MM.1S (cell line): ENCODE measurements around the gene IL7R.

Source experiments
- EZH2 ChIP-seq: fragments of 300-600 bp; sonication (generic); optimal IDR thresholded peaks from 2 replicates; pipeline ENCODE3; 2017; ENCODE audit warnings: low read depth, mild to moderate bottlenecking, antibody characterized with exemption, low read length, mixed read lengths
- TF ChIP-seq, protein P1 (sequence below): fragments of 300-600 bp; sonication (generic); IDR thresholded peaks from 2 replicates; pipeline ENCODE4 v1.5.1; 2016; ENCODE audit warnings: antibody characterized with exemption, low read length, mixed read lengths

DNA sequence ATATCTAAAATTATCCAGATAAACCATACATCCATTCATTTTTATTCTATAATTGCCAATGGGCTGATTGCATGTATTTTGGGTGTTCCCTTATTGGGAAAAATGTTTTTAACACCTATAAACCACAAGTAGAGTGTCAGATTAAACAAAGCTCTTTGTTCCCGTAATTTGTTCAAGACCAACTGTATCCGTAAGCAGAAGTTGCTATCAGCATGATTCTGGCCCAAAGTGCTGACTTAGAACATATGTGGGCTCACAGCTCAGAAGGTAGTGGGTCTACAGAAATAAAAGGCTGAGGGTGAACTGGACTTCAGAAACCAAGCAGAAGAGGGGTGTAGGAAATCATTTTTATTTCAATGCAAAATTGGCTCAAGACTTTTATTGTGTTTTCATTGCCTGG lies 23.5 kb upstream of the IL7R start:
- TF ChIP-seq, protein P1, sequence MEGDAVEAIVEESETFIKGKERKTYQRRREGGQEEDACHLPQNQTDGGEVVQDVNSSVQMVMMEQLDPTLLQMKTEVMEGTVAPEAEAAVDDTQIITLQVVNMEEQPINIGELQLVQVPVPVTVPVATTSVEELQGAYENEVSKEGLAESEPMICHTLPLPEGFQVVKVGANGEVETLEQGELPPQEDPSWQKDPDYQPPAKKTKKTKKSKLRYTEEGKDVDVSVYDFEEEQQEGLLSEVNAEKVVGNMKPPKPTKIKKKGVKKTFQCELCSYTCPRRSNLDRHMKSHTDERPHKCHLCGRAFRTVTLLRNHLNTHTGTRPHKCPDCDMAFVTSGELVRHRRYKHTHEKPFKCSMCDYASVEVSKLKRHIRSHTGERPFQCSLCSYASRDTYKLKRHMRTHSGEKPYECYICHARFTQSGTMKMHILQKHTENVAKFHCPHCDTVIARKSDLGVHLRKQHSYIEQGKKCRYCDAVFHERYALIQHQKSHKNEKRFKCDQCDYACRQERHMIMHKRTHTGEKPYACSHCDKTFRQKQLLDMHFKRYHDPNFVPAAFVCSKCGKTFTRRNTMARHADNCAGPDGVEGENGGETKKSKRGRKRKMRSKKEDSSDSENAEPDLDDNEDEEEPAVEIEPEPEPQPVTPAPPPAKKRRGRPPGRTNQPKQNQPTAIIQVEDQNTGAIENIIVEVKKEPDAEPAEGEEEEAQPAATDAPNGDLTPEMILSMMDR = no peak
- no peak for TF ChIP-seq EZH2
